Activated CD4-positive, alpha-beta T cell treated with anti-CD3 and anti-CD28 coated beads, Interleukin-2, amount 10 ng/mL, durations not matched to agents 7 days and 5 days (primary cell): ENCODE data around the gene ZC3H12C. TPM values are rescaled to one million over a fixed set of nuclear protein-coding genes. Genes with fewer than 3 reads are reported as not detected.
"Not testable (repeated sequence)": the region's sequence is repeated elsewhere in the genome, so short reads cannot be mapped to it uniquely, and the experiment has no call there.

Source experiments
- CTCF ChIA-PET: fragments of 350-600 bp; sonication (Branson Sonifier 250); formaldehyde crosslinking; loops from one replicate; lab custom pipeline; 2021; ENCODE audit warnings: antibody characterized with exemption; lab: Charles Lee
- POLR2A ChIA-PET: fragments of 350-600 bp; sonication (Branson Sonifier 250); formaldehyde crosslinking; loops from one replicate; lab custom pipeline; 2021; ENCODE audit warnings: antibody characterized with exemption; lab: Charles Lee
- DNase-seq: peaks from one replicate; pipeline ENCODE4 v3.0.0-alpha.2; 2020
- H3K27ac Mint-ChIP-seq: one replicate; pipeline ENCODE4 v1.8.0; 2021; ENCODE audit warnings: mild to moderate bottlenecking, moderate library complexity, mixed read lengths
- H3K27me3 Mint-ChIP-seq: one replicate; pipeline ENCODE4 v1.8.0; 2021; ENCODE audit warnings: mixed read lengths
- H3K36me3 Mint-ChIP-seq: one replicate; pipeline ENCODE4 v1.8.0; 2021; ENCODE audit warnings: low read depth, mixed read lengths
- H3K4me1 Mint-ChIP-seq: one replicate; pipeline ENCODE4 v1.8.0; 2021; ENCODE audit warnings: mixed read lengths
- H3K4me3 Mint-ChIP-seq: one replicate; pipeline ENCODE4 v1.8.0; 2021; ENCODE audit warnings: mild to moderate bottlenecking, moderate library complexity, mixed read lengths
- H3K9me3 Mint-ChIP-seq: one replicate; pipeline ENCODE4 v1.8.0; 2021; ENCODE audit warnings: mixed read lengths
- total RNA-seq, 2 experiments: library from RNA; stranded (reverse); gene quantifications; one replicate each; pipeline ENCODE4 v1.2.3, GENCODE V29; 2021

The ZC3H12C gene
- under 1 TPM; 0.40 to 0.50 TPM for total RNA-seq

DNA sequence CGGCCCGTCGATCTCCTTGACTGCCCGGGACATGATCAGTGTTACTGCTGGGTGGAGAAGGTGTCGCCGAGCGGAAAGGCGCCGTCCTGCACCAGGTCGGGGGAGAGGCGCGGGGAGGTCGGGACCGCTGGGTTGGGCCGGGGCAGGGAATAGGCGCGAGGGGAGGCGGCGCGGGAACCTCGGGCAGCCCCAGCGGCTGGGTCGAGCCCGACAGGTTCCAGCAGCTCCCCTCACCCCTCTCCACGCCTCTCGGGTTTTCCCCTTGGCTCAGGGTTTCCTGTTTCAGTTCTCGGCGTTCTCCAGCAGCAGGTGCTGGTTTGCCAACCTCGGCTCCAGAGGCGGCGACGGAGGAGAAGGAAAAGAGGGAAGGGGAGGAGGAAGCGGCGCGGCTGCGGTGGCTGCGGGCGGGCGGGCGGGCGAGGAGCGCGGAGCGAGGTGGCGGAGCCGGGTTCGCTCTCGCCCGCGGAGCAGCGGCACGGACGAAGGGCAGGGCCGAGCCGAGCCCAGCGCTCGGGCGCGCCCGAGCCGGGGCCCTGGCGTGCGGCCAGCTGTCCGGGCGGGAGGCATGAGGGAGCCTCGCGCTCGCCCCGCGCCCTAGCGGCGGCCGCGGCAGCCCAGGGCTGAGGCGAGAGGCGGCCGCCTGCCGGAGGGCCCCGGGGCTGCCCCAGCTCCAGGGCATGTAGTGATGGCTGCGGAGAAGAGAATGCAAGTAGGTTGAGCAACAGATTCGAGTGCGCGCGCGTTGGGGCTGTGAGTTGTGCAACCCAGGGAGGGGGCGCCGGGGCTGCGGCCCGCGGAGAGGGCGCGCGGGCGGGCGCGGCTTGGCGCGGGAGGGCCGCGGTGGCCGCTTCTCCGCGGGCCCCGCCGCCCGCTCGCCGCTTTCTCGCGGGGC, at the start of gene ZC3H12C:
TSS of gene ZC3H12C (plus strand) at position 878 of the 892 bp plus-strand sequence. CDS start 20 bp downstream, outside the sequence.
- no peaks in the 10 kb centered on the region for H3K9me3 Mint-ChIP-seq
- CTCF ChIA-PET: interaction anchor here (1.0 to 4.7 kb wide), 3 partner anchors 15 to 37 kb away, joined by 3 to 21 read pairs (median 4); no protein-coding TSS in a partner anchor
- peak within 1 kb of the TSS; percentile 63 for H3K27ac Mint-ChIP-seq
- H3K4me3 Mint-ChIP-seq: peak within 1 kb of the TSS; percentile 74
- no peaks in the 10 kb centered on the region for H3K36me3 Mint-ChIP-seq
- POLR2A ChIA-PET: no interaction called here
- peaks cover 11% of the 10 kb centered on the region for H3K4me1 Mint-ChIP-seq
- peak; percentile 38 for DNase-seq
- H3K27me3 Mint-ChIP-seq: peaks cover 49% of the 10 kb centered on the region

DNA sequence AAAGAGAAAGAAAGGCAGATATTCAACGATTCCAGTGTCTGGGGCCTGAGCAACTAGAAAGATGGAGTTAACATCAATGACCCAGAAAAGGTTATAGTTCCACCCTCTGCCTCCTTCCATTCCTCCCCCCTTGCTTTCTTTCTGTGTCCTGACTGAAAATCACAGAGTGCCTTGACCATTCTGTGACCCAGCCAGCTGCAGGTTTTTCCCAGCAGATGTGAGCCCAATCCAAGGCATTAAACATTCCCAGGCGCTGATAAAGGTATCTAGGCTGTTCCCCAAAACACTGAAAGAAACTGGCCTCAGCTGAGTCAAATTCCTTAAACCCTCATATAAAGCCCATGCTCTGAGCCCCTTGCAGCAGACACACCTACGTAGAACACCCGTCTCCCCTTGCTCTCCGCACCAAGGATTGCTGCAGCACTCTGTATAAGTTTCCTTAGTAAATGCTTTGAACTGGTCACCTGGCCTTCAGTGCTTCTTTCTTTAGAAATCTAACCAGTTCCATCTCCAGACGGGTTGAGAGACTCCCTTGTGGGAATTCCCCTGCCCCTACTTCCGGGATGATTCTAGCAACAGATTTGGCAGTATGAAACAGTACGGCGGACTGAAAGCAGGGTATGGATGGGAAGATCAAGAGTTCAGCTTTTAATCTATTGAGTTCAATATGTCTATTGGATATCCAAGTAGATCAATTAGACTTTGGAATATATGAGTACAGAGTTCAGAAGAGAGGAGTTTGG, 48.8 kb upstream of the ZC3H12C start:
- no peak for DNase-seq
- Mint-ChIP-seq H3K9me3 (no peaks in the 10 kb centered on the region), H3K4me1 (no peaks in the 10 kb centered on the region), H3K36me3 (no peaks in the 10 kb centered on the region), H3K27ac (no peak overlapping the region), H3K4me3 (no peak overlapping the region), H3K27me3 (peaks cover 10% of the 10 kb centered on the region)
- CTCF ChIA-PET: no interaction called here
- POLR2A ChIA-PET: no interaction called here

DNA sequence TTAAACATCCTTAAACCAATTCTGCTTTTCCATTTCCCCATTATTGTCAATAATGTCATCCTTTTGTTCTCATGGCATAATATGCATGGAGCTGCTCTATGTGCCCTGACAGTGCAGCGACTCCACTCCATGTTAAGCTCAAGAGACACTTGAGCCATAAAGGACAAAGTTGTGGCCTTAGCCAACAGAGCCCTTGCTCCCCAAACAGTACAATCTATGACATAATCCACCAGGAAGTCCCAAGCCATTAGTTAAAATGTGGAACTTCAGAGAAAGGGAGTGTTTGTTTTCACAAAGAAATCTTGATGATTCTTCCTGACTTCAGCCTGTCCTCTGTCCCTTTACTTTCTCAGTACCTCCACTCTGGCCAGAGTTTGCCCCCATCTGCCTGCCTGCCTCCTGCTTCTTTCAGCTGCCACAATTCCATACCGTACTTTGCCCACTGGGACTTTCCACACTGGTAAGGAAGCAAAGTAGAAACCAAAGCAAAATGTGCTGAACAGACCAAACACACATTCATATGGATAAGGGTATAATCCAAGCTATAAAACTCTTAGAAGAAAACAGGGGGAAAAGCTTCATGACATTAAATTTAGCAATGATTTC, 46.3 kb upstream of the ZC3H12C start:
- Mint-ChIP-seq H3K27me3 (peaks cover 8% of the 10 kb centered on the region), H3K27ac (no peak overlapping the region), H3K4me3 (no peak overlapping the region), H3K36me3 (no peaks in the 10 kb centered on the region), H3K9me3 (no peaks in the 10 kb centered on the region), H3K4me1 (no peaks in the 10 kb centered on the region)
- ChIA-PET CTCF (interaction anchor here (1.6 kb wide), 1 partner anchor 17 kb away, joined by 3 read pairs; no protein-coding TSS in a partner anchor), POLR2A (no interaction called here)
- DNase-seq: no peak

DNA sequence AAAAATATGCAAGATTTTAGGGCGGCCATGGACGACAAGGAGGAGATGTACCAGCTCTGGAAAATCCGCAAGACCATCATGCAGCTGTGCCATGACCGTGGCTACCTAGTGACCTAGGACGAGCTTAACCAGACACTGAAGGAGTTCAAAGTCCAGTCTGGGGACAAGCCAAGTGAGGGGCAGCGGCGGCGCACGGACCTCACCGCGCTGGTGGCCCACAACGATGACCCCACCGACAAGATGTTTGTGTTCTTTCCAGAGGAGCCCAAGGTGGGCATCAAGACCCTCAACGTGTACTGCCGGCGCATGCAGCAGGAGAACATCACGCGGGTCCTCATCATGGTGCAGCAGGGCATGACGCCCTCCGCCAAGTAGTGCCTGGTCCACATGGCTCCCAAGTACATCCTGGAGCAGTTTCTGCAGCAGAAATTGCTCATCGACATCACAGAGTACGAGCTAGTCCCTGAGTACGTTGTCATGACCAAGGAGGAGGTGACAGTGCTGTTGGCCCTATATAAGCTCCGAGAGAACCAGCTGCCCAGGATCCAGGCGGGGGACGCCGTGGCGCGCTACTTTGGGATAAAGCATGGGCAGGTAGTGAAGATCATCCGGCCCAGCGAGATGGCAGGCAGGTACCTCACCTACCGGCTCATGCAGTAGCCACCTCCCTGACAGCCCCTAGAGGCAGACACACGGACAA, 43.5 kb upstream of the ZC3H12C start:
- ChIA-PET CTCF (no interaction called here), POLR2A (no interaction called here)
- peaks cover 11% of the 10 kb centered on the region for H3K9me3 Mint-ChIP-seq
- no peak for DNase-seq
- no peaks in the 10 kb centered on the region for H3K4me1 Mint-ChIP-seq
- H3K27ac Mint-ChIP-seq: no peak overlapping the region
- no peak overlapping the region for H3K4me3 Mint-ChIP-seq
- peaks cover 4% of the 10 kb centered on the region for H3K27me3 Mint-ChIP-seq
- H3K36me3 Mint-ChIP-seq: no peaks in the 10 kb centered on the region

DNA sequence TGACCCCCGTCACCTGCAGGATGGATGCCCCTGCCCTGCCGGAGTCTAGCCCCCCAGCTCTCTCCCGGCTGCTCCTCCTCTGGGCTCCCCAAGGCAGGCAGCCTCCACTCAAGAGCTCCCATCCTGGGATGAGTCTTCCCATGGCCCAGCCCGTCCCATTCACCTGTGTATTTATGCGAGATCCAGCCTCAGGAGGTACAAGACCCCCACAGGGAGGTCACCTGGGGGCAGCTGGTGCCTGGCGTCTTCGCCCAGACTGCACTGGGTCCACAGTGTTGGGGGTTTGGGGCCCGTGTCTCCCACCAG, 43.0 kb upstream of the ZC3H12C start:
- Mint-ChIP-seq H3K4me3 (no peak overlapping the region), H3K36me3 (no peaks in the 10 kb centered on the region), H3K27me3 (peaks cover 2% of the 10 kb centered on the region), H3K27ac (no peak overlapping the region), H3K4me1 (no peaks in the 10 kb centered on the region), H3K9me3 (peaks cover 11% of the 10 kb centered on the region)
- CTCF ChIA-PET: no interaction called here
- no peak for DNase-seq
- POLR2A ChIA-PET: no interaction called here

DNA sequence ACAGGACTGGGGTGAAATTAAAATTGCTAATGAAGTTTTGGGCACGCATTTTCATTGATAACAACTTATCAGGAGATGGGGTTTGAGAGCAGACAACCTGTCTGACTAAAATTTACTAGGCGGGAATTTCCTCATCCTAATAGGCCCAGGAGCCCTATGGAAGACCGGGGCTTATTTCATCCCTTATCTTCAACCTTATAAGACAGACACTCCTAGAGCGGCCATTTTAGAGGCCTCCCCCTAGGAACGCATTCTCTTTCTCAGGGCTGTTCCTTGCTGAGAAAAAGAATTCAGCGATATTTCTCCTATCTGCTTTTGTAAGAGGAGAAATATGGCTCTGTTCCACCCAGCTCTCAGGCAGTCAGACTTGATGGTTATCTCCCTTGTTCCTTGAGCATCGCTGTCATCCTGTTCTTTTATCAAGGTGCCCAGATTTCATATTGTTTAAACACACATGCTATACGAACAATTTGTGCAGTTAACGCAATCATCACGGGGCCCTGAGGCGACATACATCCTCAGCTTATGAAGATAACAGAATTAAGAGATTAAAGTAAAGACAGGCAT, 39.3 kb upstream of the ZC3H12C start:
- no peaks in the 10 kb centered on the region for H3K4me1 Mint-ChIP-seq
- no peaks in the 10 kb centered on the region for H3K36me3 Mint-ChIP-seq
- DNase-seq: no peak
- CTCF ChIA-PET: no interaction called here
- H3K27me3 Mint-ChIP-seq: peaks cover 7% of the 10 kb centered on the region
- no peak overlapping the region for H3K27ac Mint-ChIP-seq
- H3K9me3 Mint-ChIP-seq: peaks cover 11% of the 10 kb centered on the region
- POLR2A ChIA-PET: no interaction called here
- H3K4me3 Mint-ChIP-seq: no peak overlapping the region

DNA sequence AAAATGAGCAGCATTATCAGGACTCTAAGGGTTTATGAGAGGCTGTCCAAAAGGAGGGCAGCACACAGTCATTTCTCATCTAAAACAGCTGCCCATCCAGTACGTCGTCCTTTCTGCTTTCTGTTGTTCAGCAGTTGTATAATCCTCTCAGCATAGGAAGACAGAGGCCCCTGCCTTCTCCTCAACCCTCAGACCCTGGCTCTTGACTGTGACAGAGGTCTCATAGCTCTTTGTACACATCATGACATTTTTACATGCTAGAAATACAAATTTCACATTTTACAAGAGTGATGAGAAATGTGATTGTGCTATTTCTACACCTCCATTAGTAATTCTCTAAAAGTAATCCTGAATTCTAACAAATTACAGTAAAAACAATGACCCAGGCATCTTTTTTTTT, 36.2 kb upstream of the ZC3H12C start:
- CTCF ChIA-PET: interaction anchor here (0.7 kb wide), 1 partner anchor 45 kb away, joined by 4 read pairs; no protein-coding TSS in a partner anchor
- Mint-ChIP-seq H3K27me3 (peaks cover 11% of the 10 kb centered on the region), H3K27ac (no peak overlapping the region), H3K36me3 (no peaks in the 10 kb centered on the region), H3K9me3 (peaks cover 11% of the 10 kb centered on the region), H3K4me1 (no peaks in the 10 kb centered on the region), H3K4me3 (no peak overlapping the region)
- DNase-seq: no peak
- POLR2A ChIA-PET: no interaction called here

DNA sequence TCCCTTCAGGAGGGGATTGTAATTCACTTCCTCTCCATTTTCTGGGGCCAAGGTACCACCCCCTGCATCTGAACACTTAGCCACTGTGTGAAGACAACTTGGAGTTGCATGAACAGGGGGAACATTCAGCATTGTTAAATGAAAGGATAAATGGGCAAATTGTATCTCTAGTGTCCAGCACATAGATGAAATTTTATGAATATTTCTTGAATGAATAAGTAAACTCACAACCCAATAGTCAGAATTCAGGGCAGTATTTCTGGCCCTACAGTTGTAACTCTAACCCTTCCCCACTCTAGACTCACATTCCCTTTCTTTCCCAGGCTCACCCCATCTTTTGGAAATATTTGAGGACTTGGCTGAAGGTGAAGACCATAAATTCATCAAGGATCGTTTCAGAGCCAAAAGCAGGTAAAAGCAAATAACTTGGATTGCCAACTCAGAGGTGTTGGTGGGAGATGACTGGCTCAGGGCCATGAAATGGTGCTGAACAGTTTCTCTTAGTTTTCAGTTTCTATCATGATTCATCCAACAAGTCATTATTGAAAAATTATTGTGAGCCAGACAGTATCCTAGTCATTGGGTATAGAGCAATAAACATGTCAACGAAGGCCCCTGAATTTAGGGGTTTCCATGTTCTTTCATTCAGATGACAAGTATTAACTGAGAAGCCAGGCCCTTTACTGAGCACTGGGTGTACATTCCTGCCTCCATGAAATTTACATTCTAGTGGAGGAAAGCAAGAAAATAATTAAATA, 33.3 kb upstream of the ZC3H12C start:
- no peak for DNase-seq
- no peaks in the 10 kb centered on the region for H3K4me1 Mint-ChIP-seq
- CTCF ChIA-PET: no interaction called here
- H3K9me3 Mint-ChIP-seq: no peaks in the 10 kb centered on the region
- POLR2A ChIA-PET: no interaction called here
- peaks cover 15% of the 10 kb centered on the region for H3K27me3 Mint-ChIP-seq
- no peak overlapping the region for H3K4me3 Mint-ChIP-seq
- H3K36me3 Mint-ChIP-seq: no peaks in the 10 kb centered on the region
- H3K27ac Mint-ChIP-seq: no peak overlapping the region

DNA sequence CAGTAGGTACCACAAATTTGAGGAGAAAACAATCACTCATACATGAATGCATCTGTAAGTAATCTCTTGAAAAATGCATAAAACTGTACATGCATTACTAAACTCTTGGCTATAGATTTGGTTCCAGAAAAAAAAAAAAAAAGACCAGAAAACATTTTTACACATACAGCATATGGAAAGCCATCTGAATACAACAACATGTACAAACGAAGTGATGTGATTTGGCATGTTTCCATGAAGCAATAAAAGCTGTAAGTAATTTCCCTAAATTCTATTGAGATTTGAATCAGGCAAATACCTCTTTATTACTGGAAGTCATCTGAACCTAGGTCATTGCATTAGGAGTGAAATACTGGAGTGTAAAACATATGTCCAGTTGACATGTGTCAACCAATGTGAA, 31.9 kb upstream of the ZC3H12C start:
- H3K27ac Mint-ChIP-seq: no peak overlapping the region
- no peaks in the 10 kb centered on the region for H3K4me1 Mint-ChIP-seq
- POLR2A ChIA-PET: no interaction called here
- CTCF ChIA-PET: interaction anchor here (1.1 kb wide), 1 partner anchor 48 kb away, joined by 3 read pairs; no protein-coding TSS in a partner anchor
- no peak overlapping the region for H3K4me3 Mint-ChIP-seq
- H3K9me3 Mint-ChIP-seq: no peaks in the 10 kb centered on the region
- H3K27me3 Mint-ChIP-seq: peaks cover 11% of the 10 kb centered on the region
- no peak for DNase-seq
- H3K36me3 Mint-ChIP-seq: no peaks in the 10 kb centered on the region

DNA sequence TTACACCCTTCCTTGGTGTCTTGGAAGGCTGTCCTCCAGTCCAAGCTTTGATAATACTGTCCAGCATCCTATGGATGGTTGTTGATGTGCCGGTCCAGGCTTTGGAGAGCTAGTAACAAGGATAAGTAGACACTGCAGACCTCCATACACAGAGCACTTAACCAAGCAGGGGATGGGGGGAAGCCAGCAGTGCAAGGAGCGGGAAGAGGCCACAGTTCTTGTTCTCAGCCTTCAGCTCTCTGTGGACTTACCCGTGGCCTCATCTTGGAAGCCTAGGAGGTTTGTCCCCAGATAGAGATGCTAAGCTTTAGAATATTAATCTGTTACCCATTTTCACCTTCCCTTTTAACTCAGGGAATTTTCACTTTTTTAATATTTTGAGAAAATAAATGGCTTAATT, 30.9 kb upstream of the ZC3H12C start:
- no peak overlapping the region for H3K4me3 Mint-ChIP-seq
- DNase-seq: no peak
- ChIA-PET CTCF (interaction anchor here (1.1 kb wide), 1 partner anchor 49 kb away, joined by 3 read pairs; no protein-coding TSS in a partner anchor), POLR2A (no interaction called here)
- peaks cover 10% of the 10 kb centered on the region for H3K27me3 Mint-ChIP-seq
- H3K9me3 Mint-ChIP-seq: no peaks in the 10 kb centered on the region
- H3K36me3 Mint-ChIP-seq: no peaks in the 10 kb centered on the region
- H3K4me1 Mint-ChIP-seq: no peaks in the 10 kb centered on the region
- H3K27ac Mint-ChIP-seq: no peak overlapping the region

DNA sequence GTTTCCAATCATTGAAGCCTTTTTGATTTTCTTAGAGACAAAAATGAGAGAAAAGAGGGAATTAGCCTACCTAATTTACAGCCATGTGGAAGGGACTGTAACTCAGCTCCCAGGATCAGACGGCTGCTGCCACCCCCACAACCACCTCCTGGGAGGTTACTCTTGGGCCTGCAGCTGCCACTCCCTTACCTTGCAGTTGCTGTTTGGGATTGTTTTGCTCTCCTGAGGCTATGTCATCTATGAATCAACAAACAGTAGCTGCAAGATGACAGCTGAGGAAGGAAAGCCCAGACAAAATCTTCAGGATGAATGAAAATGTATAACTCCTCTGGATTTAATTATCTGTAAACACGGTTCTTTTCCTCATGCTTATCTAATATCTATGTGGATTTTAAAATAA, 28.0 kb upstream of the ZC3H12C start:
- H3K27me3 Mint-ChIP-seq: peaks cover 10% of the 10 kb centered on the region
- no peaks in the 10 kb centered on the region for H3K9me3 Mint-ChIP-seq
- POLR2A ChIA-PET: no interaction called here
- CTCF ChIA-PET: no interaction called here
- no peak for DNase-seq
- H3K27ac Mint-ChIP-seq: no peak overlapping the region
- peaks cover 5% of the 10 kb centered on the region for H3K4me1 Mint-ChIP-seq
- H3K4me3 Mint-ChIP-seq: no peak overlapping the region
- H3K36me3 Mint-ChIP-seq: no peaks in the 10 kb centered on the region

DNA sequence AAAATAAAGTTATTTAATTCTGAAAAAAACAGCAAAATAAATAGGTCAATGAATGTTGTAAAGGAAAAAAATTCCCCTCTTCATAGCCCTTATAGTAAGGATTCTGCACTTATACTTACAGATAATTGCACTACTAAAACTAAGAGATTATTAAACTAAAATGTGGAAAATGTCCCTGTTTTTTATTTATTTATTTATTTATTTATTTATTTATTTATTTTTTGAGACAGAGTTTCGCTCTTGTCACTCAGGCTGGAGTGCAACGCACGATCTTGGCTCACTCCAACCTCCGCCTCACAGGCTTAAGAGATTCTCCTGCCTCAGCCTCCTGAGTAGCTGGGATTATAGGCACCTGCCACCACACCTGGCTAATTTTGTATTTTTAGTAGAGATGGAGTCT, 25.2 kb upstream of the ZC3H12C start:
- H3K4me1 Mint-ChIP-seq, H3K27ac Mint-ChIP-seq, H3K4me3 Mint-ChIP-seq, H3K9me3 Mint-ChIP-seq, H3K36me3 Mint-ChIP-seq, DNase-seq, POLR2A ChIA-PET: not testable (repeated sequence)
- H3K27me3 Mint-ChIP-seq: peaks cover 13% of the 10 kb centered on the region
- CTCF ChIA-PET: interaction anchor here (1.3 kb wide), 1 partner anchor 121 kb away, joined by 4 read pairs; no protein-coding TSS in a partner anchor
